HG02981 (cell line): ENCODE results near the gene NAXE.
A peak's percentile ranks its signal among the peaks of the same experiment; 100 is the strongest.
"Not testable (repeated sequence)": the region's sequence is repeated elsewhere in the genome, so short reads cannot be mapped to it uniquely, and the experiment has no call there.

Experiments used
- ATAC-seq: cut with Tn5 transposase; IDR thresholded peaks from one replicate; pipeline ENCODE4 v1.9.1; 2021; ENCODE audit warnings: mild to moderate bottlenecking, moderate library complexity; ENCODE audit not compliant: unreplicated experiment

NAXE gene

GRCh38 chr1:156592158-156592909 lies 758 bp downstream of the NAXE start:
- ATAC-seq: no peak

GRCh38 chr1:156592910-156593660 lies 1.5 kb downstream of the NAXE start:
- no peak for ATAC-seq

GRCh38 chr1:156593661-156593989 lies 2.0 kb downstream of the NAXE start:
- ATAC-seq: no peak

GRCh38 chr1:156594190-156594589 lies 2.6 kb downstream of the NAXE start:
- no peak for ATAC-seq

- ATAC-seq: no peak
These were observed 3.4 kb downstream of the NAXE start for GRCh38 chr1:156595016-156595415.

- ATAC-seq: no peak
These were observed 4.8 kb downstream of the NAXE start for GRCh38 chr1:156596426-156596825.

GRCh38 chr1:156598125-156598524 lies 6.5 kb downstream of the NAXE start:
- no peak for ATAC-seq

- no peak for ATAC-seq
These were observed 7.3 kb downstream of the NAXE start for GRCh38 chr1:156598731-156599432.

GRCh38 chr1:156599811-156600210 lies 8.2 kb downstream of the NAXE start:
- no peak for ATAC-seq

- ATAC-seq: no peak
These were observed 9.2 kb downstream of the NAXE start for GRCh38 chr1:156600733-156601121.

GRCh38 chr1:156601122-156601830 lies 9.7 kb downstream of the NAXE start, which contains the start of gene GPATCH4:
Gene GPATCH4 (minus strand): TSS chr1:156601479.
- ATAC-seq: peak; percentile 54

- no peak for ATAC-seq
These were observed 10.3 kb downstream of the NAXE start for GRCh38 chr1:156601892-156602291.

GRCh38 chr1:156602557-156602993 lies 11.0 kb downstream of the NAXE start:
- no peak for ATAC-seq

- not testable (repeated sequence) for ATAC-seq
These were observed 15.8 kb downstream of the NAXE start for GRCh38 chr1:156607344-156607743.

GRCh38 chr1:156608036-156608674 lies 16.6 kb downstream of the NAXE start:
- ATAC-seq: peak; percentile 75

GRCh38 chr1:156608981-156609380 lies 17.4 kb downstream of the NAXE start:
- ATAC-seq: no peak

GRCh38 chr1:156610072-156610471 lies 18.5 kb downstream of the NAXE start:
- ATAC-seq: not testable (repeated sequence)

GRCh38 chr1:156612666-156613065 lies 21.1 kb downstream of the NAXE start:
- no peak for ATAC-seq

GRCh38 chr1:156615946-156616345 lies 24.4 kb downstream of the NAXE start:
- ATAC-seq: no peak

GRCh38 chr1:156616463-156616862 lies 24.9 kb downstream of the NAXE start:
- ATAC-seq: no peak
